Measurements from ENCODE around the gene MCEMP1.

DNA sequence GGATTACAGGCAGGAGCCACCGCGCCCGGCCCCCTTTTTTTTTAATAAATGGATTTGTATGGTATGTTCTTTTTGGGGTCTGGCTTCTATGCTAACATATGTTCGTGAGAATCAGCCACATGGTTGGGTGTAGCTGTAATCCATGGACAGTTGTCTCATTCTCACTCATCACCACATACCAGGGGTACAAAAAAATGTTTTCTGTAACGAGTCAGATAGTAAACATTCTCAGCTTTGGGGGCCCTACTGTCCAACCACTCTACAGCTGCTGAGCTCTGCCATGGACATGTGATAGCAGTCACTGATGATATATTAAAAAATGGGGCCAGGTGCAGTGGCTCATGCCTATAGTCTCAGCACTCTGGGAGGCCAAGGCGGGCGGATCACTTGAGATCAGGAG lies 13.2 kb upstream of the MCEMP1 start:
- TF ChIP-seq, protein P1, sequence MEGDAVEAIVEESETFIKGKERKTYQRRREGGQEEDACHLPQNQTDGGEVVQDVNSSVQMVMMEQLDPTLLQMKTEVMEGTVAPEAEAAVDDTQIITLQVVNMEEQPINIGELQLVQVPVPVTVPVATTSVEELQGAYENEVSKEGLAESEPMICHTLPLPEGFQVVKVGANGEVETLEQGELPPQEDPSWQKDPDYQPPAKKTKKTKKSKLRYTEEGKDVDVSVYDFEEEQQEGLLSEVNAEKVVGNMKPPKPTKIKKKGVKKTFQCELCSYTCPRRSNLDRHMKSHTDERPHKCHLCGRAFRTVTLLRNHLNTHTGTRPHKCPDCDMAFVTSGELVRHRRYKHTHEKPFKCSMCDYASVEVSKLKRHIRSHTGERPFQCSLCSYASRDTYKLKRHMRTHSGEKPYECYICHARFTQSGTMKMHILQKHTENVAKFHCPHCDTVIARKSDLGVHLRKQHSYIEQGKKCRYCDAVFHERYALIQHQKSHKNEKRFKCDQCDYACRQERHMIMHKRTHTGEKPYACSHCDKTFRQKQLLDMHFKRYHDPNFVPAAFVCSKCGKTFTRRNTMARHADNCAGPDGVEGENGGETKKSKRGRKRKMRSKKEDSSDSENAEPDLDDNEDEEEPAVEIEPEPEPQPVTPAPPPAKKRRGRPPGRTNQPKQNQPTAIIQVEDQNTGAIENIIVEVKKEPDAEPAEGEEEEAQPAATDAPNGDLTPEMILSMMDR (IDR thresholded peaks at IDR 0.05) = no peak
- no peak for TF ChIP-seq POLR2A (IDR thresholded peaks at IDR 0.05)

Data from lower leg skin (tissue), 3 donors.